AG10803 (cell line): ENCODE measurements around the gene DSE.

Experiments used
- DNase-seq: peaks from one replicate; pipeline ENCODE4 v3.0.0; 2010; ENCODE audit warnings: low read depth
- H3K4me3 ChIP-seq: 2 replicates; pipeline ENCODE4 v1.5.1; 2011; ENCODE audit warnings: mild to moderate bottlenecking, low read length, control low read depth
- CTCF ChIP-seq: conservative IDR thresholded peaks from 2 replicates; pipeline ENCODE4 v1.5.1; 2011; ENCODE audit warnings: mild to moderate bottlenecking, low read length, control low read depth, inconsistent platforms

Gene DSE

GRCh38 chr6:116387374-116387773 is 16.6 kb downstream of the DSE start:
- DNase-seq = peak; percentile 57
- H3K4me3 ChIP-seq = no peak overlapping the region
- no peak for TF ChIP-seq CTCF

- no peak for DNase-seq
- no peak overlapping the region for H3K4me3 ChIP-seq
- TF ChIP-seq CTCF = no peak
Observed at GRCh38 chr6:116388924-116389323, 18.2 kb downstream of the DSE start.

- TF ChIP-seq CTCF = no peak
- H3K4me3 ChIP-seq = no peak overlapping the region
- peak; percentile 56 for DNase-seq
Observed at GRCh38 chr6:116389357-116389756, 18.6 kb downstream of the DSE start.

GRCh38 chr6:116390581-116390980 is 19.8 kb downstream of the DSE start:
- no peak for DNase-seq
- TF ChIP-seq CTCF = no peak
- no peak overlapping the region for H3K4me3 ChIP-seq

GRCh38 chr6:116392132-116393013 is 21.6 kb downstream of the DSE start:
- H3K4me3 ChIP-seq = no peak overlapping the region
- DNase-seq = no peak
- no peak for TF ChIP-seq CTCF

GRCh38 chr6:116393430-116393829 is 22.7 kb downstream of the DSE start:
- no peak for DNase-seq
- no peak overlapping the region for H3K4me3 ChIP-seq
- TF ChIP-seq CTCF = no peak

GRCh38 chr6:116395647-116396046 is 24.9 kb downstream of the DSE start:
- no peak for TF ChIP-seq CTCF
- H3K4me3 ChIP-seq = no peak overlapping the region
- DNase-seq = no peak
